VCaP (cell line): ENCODE data around the gene PMS1.
"Not testable (repeated sequence)": the region's sequence is repeated elsewhere in the genome, so short reads cannot be mapped to it uniquely, and the experiment has no call there.

ENCODE experiments used
- H3K27ac ChIP-seq: fragments of 450-650 bp; 2 replicates; pipeline ENCODE4 v1.5.1; 2017
- CTCF ChIP-seq: fragments of 450-650 bp; conservative IDR thresholded peaks from 2 replicates; pipeline ENCODE4 v1.5.1; 2017; ENCODE audit warnings: mild to moderate bottlenecking, moderate library complexity

PMS1 gene

DNA sequence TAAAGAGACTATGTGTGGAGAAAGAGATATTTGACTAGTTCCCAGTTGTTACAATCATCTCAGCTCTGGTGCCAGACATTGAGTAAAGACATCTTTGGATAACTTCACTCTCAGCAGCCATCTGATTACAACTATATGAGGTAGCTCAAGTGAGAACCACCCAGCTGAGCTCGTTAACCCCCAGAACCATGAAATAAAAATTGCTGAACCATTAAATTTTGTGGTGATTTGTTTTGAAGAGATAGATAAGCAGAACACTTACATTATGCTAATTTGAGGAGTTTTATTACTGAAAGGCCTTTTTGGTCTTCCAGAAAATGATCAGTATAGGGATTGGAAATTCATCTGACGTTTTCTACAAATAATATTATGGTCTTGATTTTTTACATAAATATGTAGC lies 101.1 kb downstream of the PMS1 start:
- TF ChIP-seq CTCF: no peak
- H3K27ac ChIP-seq: no peak overlapping the region

- H3K27ac ChIP-seq: not testable (repeated sequence)
Measured at GRCh38 chr2:189892546-189893294, 108.5 kb downstream of the PMS1 start.

- TF ChIP-seq CTCF: no peak
Measured at GRCh38 chr2:189896809-189897208, 112.6 kb downstream of the PMS1 start.

GRCh38 chr2:189899101-189899500 lies 114.9 kb downstream of the PMS1 start:
- no peak for TF ChIP-seq CTCF
- H3K27ac ChIP-seq: no peak overlapping the region

More at GRCh38 chr2:189896809-189897208, 112.6 kb downstream of the PMS1 start:
- no peak overlapping the region for H3K27ac ChIP-seq

GRCh38 chr2:189900726-189901125 lies 116.5 kb downstream of the PMS1 start:
- peak overlapping the region; percentile 22; the same call in 1 of the 2 replicates for H3K27ac ChIP-seq
- TF ChIP-seq CTCF: no peak

DNA sequence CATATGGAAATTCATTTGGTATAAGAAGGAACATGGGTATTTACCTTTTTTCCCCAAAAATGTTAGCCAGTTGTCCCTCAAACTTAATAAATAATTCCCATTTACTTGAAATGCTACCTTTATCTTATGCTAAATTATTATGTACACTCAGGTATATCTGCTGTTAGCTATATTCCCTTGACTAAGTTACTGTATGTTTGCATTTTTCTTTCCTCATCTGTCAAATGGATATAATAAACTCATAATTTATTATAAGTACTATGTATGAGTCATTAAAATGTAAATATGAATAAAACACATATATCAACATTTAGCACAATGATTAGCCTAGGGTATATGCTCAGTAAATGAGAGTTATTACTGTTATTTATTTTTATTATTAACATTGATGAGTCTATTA lies 117.4 kb downstream of the PMS1 start:
- no peak overlapping the region for H3K27ac ChIP-seq
- TF ChIP-seq CTCF: no peak

DNA sequence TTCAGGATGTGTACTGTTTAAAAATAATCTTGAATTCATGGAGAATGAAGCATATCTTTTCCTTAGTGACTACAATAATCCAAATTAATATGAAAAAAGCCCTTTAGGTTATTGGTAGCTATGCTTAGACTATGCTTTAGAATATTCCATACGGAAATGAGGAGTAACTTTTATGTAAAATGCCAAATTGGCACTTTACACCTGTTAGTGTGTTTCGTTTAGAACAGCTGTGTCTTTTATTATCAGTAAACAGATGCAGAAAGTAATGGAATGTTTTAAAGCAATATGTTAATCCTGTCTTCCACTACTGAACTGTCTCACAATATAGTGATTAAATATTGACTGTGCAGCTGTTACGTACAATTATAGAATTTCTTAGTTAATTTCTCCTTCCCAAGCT lies 129.6 kb downstream of the PMS1 start:
- TF ChIP-seq CTCF: no peak
- H3K27ac ChIP-seq: no peak overlapping the region

DNA sequence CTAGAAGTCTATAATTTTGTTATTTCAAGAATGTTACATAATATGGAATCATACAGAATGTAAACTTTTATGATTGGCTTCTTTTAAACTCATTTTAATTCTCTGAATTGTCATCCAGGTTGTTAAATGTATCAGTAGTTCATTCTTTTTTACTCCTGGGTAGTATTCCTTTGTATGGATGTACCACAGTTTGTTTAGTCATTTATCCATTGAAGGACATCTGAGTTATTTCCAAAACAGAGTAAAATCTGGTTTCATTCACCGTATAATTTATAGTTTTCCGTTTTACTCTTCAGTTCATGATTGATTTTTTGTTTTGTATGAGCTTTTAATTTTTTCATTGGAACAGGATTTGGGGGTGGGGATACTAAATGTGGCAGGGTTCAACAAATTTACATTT lies 132.4 kb downstream of the PMS1 start:
- no peak for TF ChIP-seq CTCF
- H3K27ac ChIP-seq: no peak overlapping the region
